CD4-positive, alpha-beta memory T cell (primary cell): ENCODE measurements around the gene ILF3. TPM values are rescaled to one million over a fixed set of nuclear protein-coding genes. Genes with fewer than 3 reads are reported as not detected.

Experiments
- CTCF ChIA-PET: fragments of 350-600 bp; sonication (Branson Sonifier 250); formaldehyde crosslinking; loops from one replicate; lab custom pipeline; 2021; ENCODE audit warnings: inconsistent platforms; ENCODE audit not compliant: partially characterized antibody; lab: Charles Lee
- POLR2A ChIA-PET: fragments of 350-600 bp; sonication (Branson Sonifier 250); formaldehyde crosslinking; loops from one replicate; lab custom pipeline; 2021; ENCODE audit not compliant: partially characterized antibody; lab: Charles Lee
- DNase-seq, 5 donors: peaks; one replicate each; pipeline versions ENCODE4 v3.0.0 to v3.0.0-alpha.2; 2020 to 2022; ENCODE audit warnings: mixed read lengths in 1 of 5
- H3K27ac ChIP-seq: one replicate; pipeline ENCODE4 v1.7.0; 2013; ENCODE audit warnings: low read depth, low read length
- H3K27me3 ChIP-seq: 2 replicates; pipeline ENCODE4 v1.7.0; 2013; ENCODE audit warnings: mild to moderate bottlenecking, low read length, moderate library complexity; ENCODE audit not compliant: insufficient read depth
- H3K36me3 ChIP-seq: 2 replicates; pipeline ENCODE4 v1.7.0; 2013; ENCODE audit warnings: mild to moderate bottlenecking, low read length, moderate library complexity; ENCODE audit not compliant: insufficient read depth
- H3K4me1 ChIP-seq: 2 replicates; pipeline ENCODE4 v1.7.0; 2013; ENCODE audit warnings: mild to moderate bottlenecking, low read length, moderate library complexity; ENCODE audit not compliant: insufficient read depth
- H3K4me3 ChIP-seq, 2 donors: one replicate each; pipeline ENCODE4 v1.7.0; 2013; ENCODE audit warnings: low read length in 2 of 2, mild to moderate bottlenecking in 1 of 2
- H3K9me3 ChIP-seq, 2 donors: one replicate each; pipeline ENCODE4 v1.7.0; 2013; ENCODE audit warnings: low read length in 2 of 2, control low read depth in 1 of 2; ENCODE audit not compliant: control insufficient read depth in 1 of 2
- H3K27ac Mint-ChIP-seq, 7 donors: one replicate each; pipeline ENCODE4 v1.8.0; 2020 to 2021; ENCODE audit warnings: mixed read lengths in 7 of 7, mild to moderate bottlenecking in 6 of 7, inconsistent platforms in 3 of 7, moderate library complexity in 3 of 7
- H3K27me3 Mint-ChIP-seq, 2 donors: one replicate each; pipeline ENCODE4 v1.8.0; 2020 to 2021; ENCODE audit warnings: mixed read lengths in 2 of 2
- H3K36me3 Mint-ChIP-seq, 2 donors: one replicate each; pipeline ENCODE4 v1.8.0; 2020 to 2021; ENCODE audit warnings: mixed read lengths in 2 of 2, inconsistent platforms in 1 of 2, mild to moderate bottlenecking in 1 of 2
- H3K4me1 Mint-ChIP-seq, 4 donors: one replicate each; pipeline ENCODE4 v1.8.0; 2020 to 2021; ENCODE audit warnings: mixed read lengths in 4 of 4, mild to moderate bottlenecking in 1 of 4
- H3K4me3 Mint-ChIP-seq, 8 donors: one replicate each; pipeline ENCODE4 v1.8.0; 2020 to 2021; ENCODE audit warnings: mixed read lengths in 8 of 8, mild to moderate bottlenecking in 7 of 8, moderate library complexity in 6 of 8, inconsistent platforms in 3 of 8
- H3K9me3 Mint-ChIP-seq, 8 donors: one replicate each; pipeline ENCODE4 v1.8.0; 2020 to 2021; ENCODE audit warnings: mixed read lengths in 8 of 8, mild to moderate bottlenecking in 5 of 8, inconsistent platforms in 3 of 8, moderate library complexity in 1 of 8
- intact Hi-C: fragments of 100-400 bp; cut with micrococcal nuclease; formaldehyde crosslinking; loops from one replicate; pipeline ENCODE4 v1.15.1; 2023
- polyA plus RNA-seq, 2 donors: library from polyadenylated mRNA; unstranded; fragments of 300-500 nt; fragmentation: Illumina TruSeq; gene quantifications; one replicate each; pipeline ENCODE4 v1.2.3, GENCODE V29; 2021
- total RNA-seq, 2 experiments: library from RNA; stranded (reverse); gene quantifications; one replicate each; pipeline ENCODE4 v1.2.3, GENCODE V29; 2021

Gene ILF3
- total and polyA plus RNA-seq, 4 experiments from 2014 or later = 36.2 to 302 (median 197) TPM

DNA sequence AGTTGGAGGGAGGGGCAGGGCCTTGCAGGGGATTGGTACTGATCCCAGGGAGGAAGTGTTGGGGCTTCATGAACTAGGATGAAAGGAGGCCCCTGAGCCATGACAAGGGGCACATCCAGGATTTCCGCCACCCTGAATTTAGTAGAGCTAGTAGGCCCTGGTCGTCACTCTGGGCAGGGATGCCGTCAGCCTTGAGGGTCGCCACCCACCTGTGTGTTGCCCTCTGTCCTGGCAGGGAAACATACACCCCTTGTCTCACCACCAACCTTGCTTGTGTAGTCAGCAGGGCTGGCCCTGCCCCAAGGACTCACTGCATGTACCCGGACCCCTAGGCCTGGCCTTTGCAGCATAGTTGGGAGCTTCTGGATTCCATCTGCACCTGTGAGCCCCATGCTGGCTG lies 37.7 kb downstream of the ILF3 start:
- ChIA-PET CTCF (interaction anchor here (0.8 to 2.0 kb wide), 4 partner anchors 9 to 110 kb away, joined by 3 to 8 read pairs (median 4); partner anchors contain the start of gene QTRT1), POLR2A (no interaction called here)
- H3K4me1 Mint-ChIP-seq = peaks cover 10 to 21% (median 16%) of the 10 kb centered on the region in 4 donors
- no peaks in the 10 kb centered on the region for H3K9me3 ChIP-seq
- H3K9me3 Mint-ChIP-seq = peaks cover 0 to 4% (median 0%) of the 10 kb centered on the region in 8 donors
- no peak overlapping the region for H3K4me3 Mint-ChIP-seq
- intact Hi-C loops = no loop called here
- H3K4me3 ChIP-seq = no peak overlapping the region
- peaks cover 42% of the 10 kb centered on the region for H3K36me3 ChIP-seq
- no peak for DNase-seq
- no peaks in the 10 kb centered on the region for H3K27me3 ChIP-seq
- no peak overlapping the region for H3K27ac ChIP-seq
- H3K36me3 Mint-ChIP-seq = peaks cover 18 to 48% of the 10 kb centered on the region in 2 donors
- peaks cover 12% of the 10 kb centered on the region for H3K4me1 ChIP-seq
- H3K27me3 Mint-ChIP-seq = peaks cover 3 to 4% of the 10 kb centered on the region in 2 donors
- peak overlapping the region in 1 of 7 donors; percentile 28 for H3K27ac Mint-ChIP-seq

DNA sequence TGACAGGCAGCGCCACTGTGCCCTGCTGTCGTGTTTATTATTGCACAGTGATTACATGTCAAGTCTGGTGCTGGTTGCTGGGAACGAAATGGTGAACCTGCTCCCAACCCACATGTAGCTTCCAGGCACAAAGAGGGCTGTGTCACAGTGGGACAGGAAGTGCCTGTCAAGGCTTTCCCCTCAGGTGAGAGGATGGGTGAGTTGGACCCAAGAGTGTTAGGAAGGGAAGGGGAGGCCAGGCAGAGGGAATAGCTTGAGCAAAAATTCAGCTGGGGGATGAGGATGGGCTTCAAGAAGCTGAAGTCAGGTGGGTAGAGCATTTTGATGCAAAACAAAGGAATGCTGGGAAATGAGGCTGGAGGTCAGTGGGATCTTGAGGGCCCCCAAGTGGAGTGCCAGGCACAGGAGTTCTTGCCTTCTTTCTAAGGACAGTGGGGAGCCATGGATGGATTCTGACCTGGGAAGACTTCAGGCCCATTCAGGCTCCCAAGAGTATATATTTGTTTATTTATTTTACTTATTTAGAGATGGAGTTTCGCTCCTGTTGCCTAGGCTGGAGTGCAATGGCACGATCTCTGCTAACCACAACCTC lies 38.6 kb downstream of the ILF3 start:
- ChIA-PET CTCF (interaction anchor here (0.9 to 2.0 kb wide), 3 partner anchors 8 to 111 kb away, joined by 3 to 8 read pairs (median 4); partner anchors contain the start of gene QTRT1), POLR2A (no interaction called here)
- no peak for DNase-seq
- Histone ChIP-seq H3K27ac (no peak overlapping the region), H3K4me1 (peaks cover 12% of the 10 kb centered on the region), H3K9me3 (no peaks in the 10 kb centered on the region), H3K4me3 (no peak overlapping the region), H3K36me3 (peaks cover 36% of the 10 kb centered on the region), H3K27me3 (no peaks in the 10 kb centered on the region)
- Mint-ChIP-seq H3K36me3 (peaks cover 18 to 45% of the 10 kb centered on the region in 2 donors), H3K27ac (peak overlapping the region in 2 of 7 donors; percentile 28 to 45), H3K4me1 (peaks cover 10 to 21% (median 16%) of the 10 kb centered on the region in 4 donors), H3K9me3 (peaks cover 0 to 4% (median 0%) of the 10 kb centered on the region in 8 donors), H3K27me3 (peaks cover 3 to 8% of the 10 kb centered on the region in 2 donors), H3K4me3 (no peak overlapping the region)
- intact Hi-C loops = no loop called here

DNA sequence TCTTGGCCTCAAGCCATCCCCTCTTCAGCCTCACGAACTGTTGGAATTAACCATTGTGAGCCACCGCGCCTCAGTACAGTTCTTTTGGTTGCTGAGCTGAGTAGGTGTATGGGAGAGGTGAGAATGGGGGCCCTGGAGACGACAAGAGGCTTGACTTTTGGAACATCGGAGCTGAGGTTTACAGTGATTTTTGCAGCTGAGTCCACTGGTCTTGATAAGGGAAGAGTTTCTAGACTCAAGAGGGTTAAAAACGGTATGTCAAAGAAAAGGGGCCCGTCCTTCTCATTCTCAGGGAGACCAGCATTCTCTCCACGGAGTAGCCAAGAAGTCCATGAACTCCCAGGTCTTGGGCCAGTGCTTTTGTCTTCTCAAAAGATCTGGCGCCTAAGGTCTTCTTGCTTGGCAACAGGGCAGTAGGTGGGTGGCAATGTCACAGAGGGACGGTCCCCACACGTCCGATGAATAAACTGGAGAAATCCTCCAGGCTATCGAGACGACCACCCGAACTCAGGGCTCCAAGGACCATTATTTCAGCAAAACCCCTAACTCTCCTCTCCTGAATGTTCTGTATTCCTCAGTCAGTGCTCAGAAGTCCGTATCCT lies 40.7 kb downstream of the ILF3 start:
- H3K27me3 Mint-ChIP-seq = peaks cover 3 to 12% of the 10 kb centered on the region in 2 donors
- peaks cover 12% of the 10 kb centered on the region for H3K4me1 ChIP-seq
- peaks cover 0 to 4% (median 0%) of the 10 kb centered on the region in 8 donors for H3K9me3 Mint-ChIP-seq
- peaks cover 10 to 25% (median 16%) of the 10 kb centered on the region in 4 donors for H3K4me1 Mint-ChIP-seq
- no peaks in the 10 kb centered on the region for H3K27me3 ChIP-seq
- H3K4me3 Mint-ChIP-seq = peak overlapping the region in 6 of 8 donors; percentile 32 to 91 (median 90)
- no peak overlapping the region for H3K27ac ChIP-seq
- H3K36me3 Mint-ChIP-seq = peaks cover 12 to 28% of the 10 kb centered on the region in 2 donors
- no peak for DNase-seq
- H3K36me3 ChIP-seq = peaks cover 19% of the 10 kb centered on the region
- ChIA-PET CTCF (interaction anchor here (5.9 to 10.4 kb wide), 2 partner anchors 50 to 114 kb away, joined by 56 to 126 read pairs; no protein-coding TSS in a partner anchor), POLR2A (interaction anchor here (1.0 to 2.6 kb wide), 6 partner anchors 13 to 436 kb away, joined by 3 to 9 read pairs (median 6); partner anchors contain the start of gene KRI1)
- H3K9me3 ChIP-seq = no peaks in the 10 kb centered on the region
- no peak overlapping the region for H3K4me3 ChIP-seq
- intact Hi-C loops = loop anchor here (1.0 to 5.0 kb wide), 3 partner anchors 22 to 128 kb away; partner anchors contain the start of genes CDKN2D, ILF3 and KRI1
- peak overlapping the region in 3 of 7 donors; percentile 42 to 89 (median 81) for H3K27ac Mint-ChIP-seq

DNA sequence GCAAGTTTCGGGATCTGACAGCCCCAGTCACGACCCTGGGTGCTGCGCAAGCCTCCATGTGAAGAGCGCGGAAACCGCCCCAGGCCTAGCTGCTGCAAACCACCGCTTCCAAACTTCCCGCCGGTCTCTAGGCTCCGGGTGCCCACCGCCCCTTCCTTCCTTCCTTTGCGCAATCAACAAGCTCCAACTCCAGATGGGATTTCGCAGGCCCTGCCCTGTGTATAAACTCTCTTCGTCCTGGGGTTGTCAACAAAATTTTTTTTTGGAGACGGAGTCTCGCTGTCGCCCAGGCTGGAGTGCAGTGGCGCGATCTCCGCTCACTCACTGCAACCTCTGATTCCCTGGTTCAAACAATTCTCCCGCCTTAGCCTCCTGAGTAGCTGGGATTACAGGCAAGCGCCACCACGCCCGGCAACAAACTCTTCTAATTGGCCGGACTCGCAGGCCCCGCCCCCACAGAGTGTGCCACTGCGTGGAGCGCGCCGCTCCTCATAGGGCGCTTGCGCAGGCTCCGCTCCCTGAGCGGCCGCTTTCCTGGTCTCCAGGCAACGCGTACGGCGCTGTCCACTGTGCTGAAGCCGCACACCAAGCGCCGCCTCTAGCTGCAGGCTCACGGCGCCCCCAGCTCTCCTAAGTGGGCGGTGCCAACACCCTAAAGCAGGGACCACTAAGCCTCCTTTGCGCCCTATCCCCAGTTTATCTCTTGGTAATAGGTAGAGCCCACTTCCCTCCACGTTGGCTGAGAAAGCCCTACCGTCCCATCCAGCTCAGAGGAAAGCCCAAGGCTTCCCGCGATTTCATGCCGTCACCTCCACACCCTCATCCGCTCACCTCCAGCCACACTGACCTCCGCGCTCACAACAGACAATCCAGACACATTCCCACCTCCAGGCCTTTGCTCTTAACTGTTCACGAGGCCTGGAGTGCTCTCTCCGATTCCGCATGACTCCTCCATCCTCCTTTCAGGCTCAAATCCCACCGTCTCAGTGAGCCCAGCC lies 41.6 kb downstream of the ILF3 start:
- POLR2A ChIA-PET = interaction anchor here (0.8 to 2.6 kb wide), 9 partner anchors 8 to 437 kb away, joined by 3 to 9 read pairs (median 3); partner anchors contain the start of genes DNM2 and KRI1
- Mint-ChIP-seq H3K4me1 (peaks cover 10 to 26% (median 16%) of the 10 kb centered on the region in 4 donors), H3K4me3 (peak overlapping the region; percentile 84 to 93 (median 90)), H3K27me3 (peaks cover 3 to 12% of the 10 kb centered on the region in 2 donors), H3K9me3 (peaks cover 0 to 4% (median 0%) of the 10 kb centered on the region in 8 donors), H3K27ac (peak overlapping the region in 6 of 7 donors; percentile 42 to 94 (median 84)), H3K36me3 (peaks cover 5 to 19% of the 10 kb centered on the region in 2 donors)
- Histone ChIP-seq H3K36me3 (peaks cover 10% of the 10 kb centered on the region), H3K27me3 (no peaks in the 10 kb centered on the region), H3K4me3 (peak overlapping the region in 1 of 2 donors; percentile 49), H3K27ac (no peak overlapping the region), H3K4me1 (peaks cover 12% of the 10 kb centered on the region), H3K9me3 (no peaks in the 10 kb centered on the region)
- DNase-seq = peak; percentile 84 to 87 (median 85)
- intact Hi-C loops = loop anchor here (1.0 to 5.0 kb wide), 3 partner anchors 22 to 128 kb away; partner anchors contain the start of genes CDKN2D, ILF3 and KRI1
- CTCF ChIA-PET = interaction anchor here (0.8 to 10.4 kb wide), 3 partner anchors 50 to 212 kb away, joined by 3 to 126 read pairs (median 56); no protein-coding TSS in a partner anchor

DNA sequence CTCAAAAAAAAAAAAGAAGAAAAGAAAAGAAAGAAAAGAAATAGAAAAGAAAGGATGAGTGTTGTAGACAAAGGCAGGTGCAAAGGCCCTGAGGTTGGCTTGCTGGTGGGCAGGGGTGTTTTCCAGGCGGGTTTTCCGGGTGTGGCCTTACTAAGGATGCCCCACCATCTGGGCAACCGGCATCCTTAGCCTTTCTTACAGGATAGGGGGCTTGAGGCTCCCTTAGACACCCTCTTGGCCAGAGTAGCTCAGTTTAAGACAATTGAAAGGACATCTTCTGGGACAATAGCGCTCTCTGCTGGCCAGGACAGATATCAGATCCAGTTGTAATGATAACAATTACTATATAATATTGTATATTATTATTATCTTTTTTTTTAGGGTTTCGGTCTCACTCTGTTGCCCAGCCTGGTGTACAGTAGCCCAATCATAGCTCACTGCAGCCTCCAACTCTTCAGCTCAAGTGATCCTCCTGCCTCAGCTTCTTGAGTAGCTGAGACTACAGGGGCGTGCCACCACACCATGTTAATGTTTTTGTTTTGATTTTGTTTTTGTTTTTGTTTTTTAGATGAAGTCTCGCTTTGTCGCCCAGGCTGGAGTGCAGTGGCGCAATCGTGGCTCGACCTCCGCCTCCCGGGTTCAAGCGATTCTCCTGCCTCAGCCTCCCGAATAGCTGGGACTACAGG lies 45.6 kb downstream of the ILF3 start:
- CTCF ChIA-PET = interaction anchor here (0.5 to 10.4 kb wide), 32 partner anchors 8 to 434 kb away, joined by 3 to 126 read pairs (median 4); partner anchors contain the start of gene DNM2
- Mint-ChIP-seq H3K4me3 (peak overlapping the region in 2 of 8 donors; percentile 16 to 49), H3K36me3 (peaks cover 0 to 6% of the 10 kb centered on the region in 2 donors), H3K4me1 (peaks cover 14 to 35% (median 22%) of the 10 kb centered on the region in 4 donors), H3K27ac (peak overlapping the region in 1 of 7 donors; percentile 81), H3K9me3 (no peaks in the 10 kb centered on the region), H3K27me3 (peaks cover 3 to 14% of the 10 kb centered on the region in 2 donors)
- no peaks in the 10 kb centered on the region for H3K9me3 ChIP-seq
- peak; percentile 53 to 72 (median 66) for DNase-seq
- no peaks in the 10 kb centered on the region for H3K36me3 ChIP-seq
- H3K27me3 ChIP-seq = no peaks in the 10 kb centered on the region
- POLR2A ChIA-PET = interaction anchor here (0.6 to 3.3 kb wide), 6 partner anchors 18 to 136 kb away, joined by 3 to 33 read pairs (median 10); partner anchors contain the start of genes DNM2 and TMED1
- H3K4me1 ChIP-seq = peaks cover 22% of the 10 kb centered on the region
- H3K27ac ChIP-seq = no peak overlapping the region
- intact Hi-C loops = loop anchor here (1.0 to 10.0 kb wide), 4 partner anchors 55 to 195 kb away; partner anchors contain the start of genes CDKN2D, KEAP1 and KRI1
- H3K4me3 ChIP-seq = no peak overlapping the region
